Caco-2 (cell line): ENCODE results near the gene EIF3I. TPM values are rescaled to one million over a fixed set of nuclear protein-coding genes. Genes with fewer than 3 reads are reported as not detected.

Experiments
- BruUV-seq: library from RNA; stranded (reverse); fragments of 400-500 nt; replicated peaks from 2 replicates; lab custom pipeline; 2021; lab: Mats Ljungman, UMichigan
- CTCF ChIA-PET: fragments of 300-600 bp; sonication (Branson Sonifier 250); formaldehyde crosslinking; loops from one replicate; lab custom pipeline; 2022; ENCODE audit warnings: antibody characterized with exemption; lab: Charles Lee
- POLR2A ChIA-PET: fragments of 300-600 bp; sonication (Branson Sonifier 250); formaldehyde crosslinking; loops from one replicate; lab custom pipeline; 2022; ENCODE audit warnings: antibody characterized with exemption; lab: Charles Lee
- DNase-seq, 2 experiments: peaks; one replicate each; pipeline versions ENCODE4 v3.0.0 to v3.0.0-alpha.2; 2020 to 2022
- H3K27me3 ChIP-seq: replicated peaks from 2 replicates; pipeline ENCODE4 v1.6.0; 2011; ENCODE audit warnings: low read length; ENCODE audit not compliant: control insufficient read depth, insufficient read depth
- H3K36me3 ChIP-seq: 2 replicates; pipeline ENCODE4 v1.5.1; 2011; ENCODE audit warnings: low read length; ENCODE audit not compliant: control insufficient read depth, insufficient read depth
- H3K4me1 ChIP-seq: fragments of 250-450 bp; sonication (Bioruptor Pico); 2 replicates; pipeline ENCODE4 v1.5.1; 2020; ENCODE audit warnings: mild to moderate bottlenecking
- H3K4me3 ChIP-seq: 2 replicates; pipeline ENCODE4 v1.5.1; 2011; ENCODE audit warnings: low read depth, mild to moderate bottlenecking, control low read depth, low read length
- H3K9me3 ChIP-seq: fragments of 250-450 bp; sonication (Bioruptor Pico); 2 replicates; pipeline ENCODE4 v1.5.1; 2020; ENCODE audit warnings: mild to moderate bottlenecking, moderate library complexity
- H3K27ac Mint-ChIP-seq: one replicate; pipeline ENCODE4 v1.8.0; 2022; ENCODE audit warnings: mixed read lengths; ENCODE audit not compliant: unreplicated experiment
- H3K27me3 Mint-ChIP-seq: one replicate; pipeline ENCODE4 v1.8.0; 2022; ENCODE audit warnings: mixed read lengths; ENCODE audit not compliant: insufficient read depth, unreplicated experiment
- H3K36me3 Mint-ChIP-seq: one replicate; pipeline ENCODE4 v1.8.0; 2022; ENCODE audit warnings: mild to moderate bottlenecking, mixed read lengths; ENCODE audit not compliant: insufficient read depth, unreplicated experiment
- H3K4me1 Mint-ChIP-seq: one replicate; pipeline ENCODE4 v1.8.0; 2022; ENCODE audit warnings: low read depth, mixed read lengths; ENCODE audit not compliant: unreplicated experiment
- H3K4me3 Mint-ChIP-seq: one replicate; pipeline ENCODE4 v1.8.0; 2022; ENCODE audit warnings: mild to moderate bottlenecking, moderate library complexity, mixed read lengths; ENCODE audit not compliant: unreplicated experiment
- H3K9me3 Mint-ChIP-seq: one replicate; pipeline ENCODE4 v1.8.0; 2022; ENCODE audit warnings: mixed read lengths; ENCODE audit not compliant: unreplicated experiment
- CTCF ChIP-seq, 2 experiments: fragments of 200-600 bp in 1 of 2; IDR thresholded peaks; 1 replicate in 1 of 2; 2 replicates in 1 of 2; pipeline versions ENCODE4 v1.5.1 to v1.8.0; 2011 to 2022; ENCODE audit warnings: antibody characterized with exemption in 1 of 2, control low read depth in 1 of 2, inconsistent platforms in 1 of 2, low read depth in 1 of 2, low read length in 1 of 2, mild to moderate bottlenecking in 1 of 2, moderate library complexity in 1 of 2; ENCODE audit not compliant: insufficient read depth in 1 of 2, severe bottlenecking in 1 of 2, unreplicated experiment in 1 of 2
- intact Hi-C: fragments of 100-400 bp; cut with micrococcal nuclease; formaldehyde crosslinking; loops from one replicate; pipeline ENCODE4 v1.10.0; 2022; ENCODE audit not compliant: unreplicated experiment
- total RNA-seq: library from RNA; stranded (reverse); gene quantifications from 2 replicates; pipeline ENCODE4 v1.2.3, GENCODE V29; 2022

Gene EIF3I
- total RNA-seq, 1 experiment from 2014 or later, result 128 TPM

GRCh38 chr1:32180186-32181060, 41.8 kb upstream of the EIF3I start:
- no peaks in the 10 kb centered on the region for H3K9me3 ChIP-seq
- peak in 1 of 2 experiments; percentile 35 for DNase-seq
- H3K27me3 ChIP-seq, result no peaks in the 10 kb centered on the region
- Mint-ChIP-seq H3K9me3 (no peaks in the 10 kb centered on the region), H3K36me3 (peaks cover 68% of the 10 kb centered on the region), H3K4me1 (peaks cover 25% of the 10 kb centered on the region), H3K4me3 (peak overlapping the region; percentile 92), H3K27me3 (no peaks in the 10 kb centered on the region), H3K27ac (peak overlapping the region; percentile 94)
- peaks cover 15% of the 10 kb centered on the region for H3K4me1 ChIP-seq
- BruUV-seq, result TSS peak; percentile 35
- H3K36me3 ChIP-seq, result peaks cover 2% of the 10 kb centered on the region; the same call in 1 of the 2 replicates
- intact Hi-C loops, result no loop called here
- H3K4me3 ChIP-seq, result peak overlapping the region; percentile 39
- ChIA-PET CTCF (interaction anchor here (0.6 kb wide), 1 partner anchor 20 kb away, joined by 3 read pairs; the partner anchor contains the start of gene CCDC28B), POLR2A (interaction anchor here (1.0 to 1.2 kb wide), 2 partner anchors 72 to 108 kb away, joined by 4 to 8 read pairs; partner anchors contain the start of genes KPNA6 and TMEM39B)
- no peak for TF ChIP-seq CTCF (IDR thresholded peaks at IDR 0.05; ENCODE audit: insufficient read depth in 1 of 2, low read depth in 1 of 2, low read length in 1 of 2, severe bottlenecking in 1 of 2, unreplicated experiment in 1 of 2)

GRCh38 chr1:32181065-32181464, 41.1 kb upstream of the EIF3I start:
- intact Hi-C loops, result no loop called here
- ChIA-PET CTCF (no interaction called here), POLR2A (no interaction called here)
- no peak overlapping the region; the same call in 1 of the 2 replicates for H3K4me3 ChIP-seq
- peaks cover 2% of the 10 kb centered on the region; the same call in 1 of the 2 replicates for H3K36me3 ChIP-seq
- no peak for TF ChIP-seq CTCF (IDR thresholded peaks at IDR 0.05; ENCODE audit: insufficient read depth in 1 of 2, low read depth in 1 of 2, low read length in 1 of 2, severe bottlenecking in 1 of 2, unreplicated experiment in 1 of 2)
- peaks cover 73% of the 10 kb centered on the region for H3K36me3 Mint-ChIP-seq
- peak overlapping the region; percentile 94 for H3K27ac Mint-ChIP-seq
- H3K9me3 Mint-ChIP-seq, result no peaks in the 10 kb centered on the region
- H3K4me1 Mint-ChIP-seq, result peaks cover 29% of the 10 kb centered on the region
- BruUV-seq, result no TSS peak
- peak overlapping the region; percentile 92 for H3K4me3 Mint-ChIP-seq
- no peaks in the 10 kb centered on the region for H3K27me3 ChIP-seq
- no peak for DNase-seq
- no peaks in the 10 kb centered on the region for H3K27me3 Mint-ChIP-seq
- H3K9me3 ChIP-seq, result no peaks in the 10 kb centered on the region
- H3K4me1 ChIP-seq, result peaks cover 15% of the 10 kb centered on the region

GRCh38 chr1:32181563-32181962, 40.6 kb upstream of the EIF3I start:
- Mint-ChIP-seq H3K27me3 (no peaks in the 10 kb centered on the region), H3K4me1 (peaks cover 32% of the 10 kb centered on the region), H3K9me3 (no peaks in the 10 kb centered on the region), H3K4me3 (peak overlapping the region; percentile 92), H3K36me3 (peaks cover 78% of the 10 kb centered on the region), H3K27ac (peak overlapping the region; percentile 94)
- H3K27me3 ChIP-seq, result no peaks in the 10 kb centered on the region
- ChIA-PET POLR2A (no interaction called here), CTCF (interaction anchor here (0.5 kb wide), 1 partner anchor 506 kb away, joined by 4 read pairs; no protein-coding TSS in a partner anchor)
- intact Hi-C loops, result no loop called here
- peaks cover 2% of the 10 kb centered on the region; the same call in 1 of the 2 replicates for H3K36me3 ChIP-seq
- peaks cover 15% of the 10 kb centered on the region for H3K4me1 ChIP-seq
- no peaks in the 10 kb centered on the region for H3K9me3 ChIP-seq
- no peak for TF ChIP-seq CTCF (IDR thresholded peaks at IDR 0.05; ENCODE audit: insufficient read depth in 1 of 2, low read depth in 1 of 2, low read length in 1 of 2, severe bottlenecking in 1 of 2, unreplicated experiment in 1 of 2)
- no TSS peak for BruUV-seq
- DNase-seq, result no peak
- H3K4me3 ChIP-seq, result no peak overlapping the region
